GM18502 (cell line): ENCODE measurements around the gene SCN10A.

ENCODE experiments used
- ATAC-seq: cut with Tn5 transposase; IDR thresholded peaks from one replicate; pipeline ENCODE4 v1.9.1; 2021; ENCODE audit warnings: mild to moderate bottlenecking; ENCODE audit not compliant: unreplicated experiment, poor library complexity

The SCN10A gene

DNA sequence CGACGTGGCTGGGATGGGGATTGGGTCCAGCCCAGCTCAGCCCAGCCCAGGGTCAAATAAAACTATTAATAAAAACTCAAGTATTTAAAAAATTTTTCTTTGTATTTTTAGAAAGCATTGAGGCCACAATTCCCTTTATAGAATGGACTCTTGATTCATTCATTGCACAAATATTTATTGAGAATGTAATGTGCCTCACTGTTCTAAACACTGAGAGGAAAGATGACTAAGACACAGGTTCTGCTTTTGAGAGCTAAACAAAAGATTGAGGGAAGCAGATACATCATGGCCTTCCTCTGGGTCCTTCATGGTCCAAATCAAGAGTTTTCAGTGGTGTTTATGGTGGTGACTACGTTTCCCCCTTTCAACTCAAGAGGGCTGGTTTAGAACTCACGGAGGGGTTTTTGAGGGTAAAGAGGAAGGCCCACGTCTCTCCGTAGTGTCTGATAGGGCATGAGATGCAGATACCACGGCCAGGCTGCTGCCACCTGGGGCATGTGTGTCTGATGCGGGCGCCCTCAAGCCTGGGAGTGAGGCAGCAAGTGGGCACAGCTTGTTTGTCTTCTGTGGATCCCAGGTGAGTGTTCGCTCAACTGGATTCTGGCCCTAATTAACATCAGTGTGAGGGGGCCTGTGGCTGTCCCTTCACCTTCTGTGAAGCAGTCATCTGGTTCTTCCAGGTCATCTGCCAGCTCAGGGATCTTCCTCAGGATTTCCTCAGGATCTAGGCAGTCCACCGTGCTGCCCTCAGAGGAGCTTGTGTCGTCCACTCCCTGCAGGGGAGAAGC is 93.0 kb downstream of the SCN10A start:
- ATAC-seq, result no peak

GRCh38 chr3:38721207-38721772 is 94.7 kb downstream of the SCN10A start:
- ATAC-seq, result no peak

GRCh38 chr3:38720465-38720864 is 95.6 kb downstream of the SCN10A start:
- ATAC-seq, result no peak

DNA sequence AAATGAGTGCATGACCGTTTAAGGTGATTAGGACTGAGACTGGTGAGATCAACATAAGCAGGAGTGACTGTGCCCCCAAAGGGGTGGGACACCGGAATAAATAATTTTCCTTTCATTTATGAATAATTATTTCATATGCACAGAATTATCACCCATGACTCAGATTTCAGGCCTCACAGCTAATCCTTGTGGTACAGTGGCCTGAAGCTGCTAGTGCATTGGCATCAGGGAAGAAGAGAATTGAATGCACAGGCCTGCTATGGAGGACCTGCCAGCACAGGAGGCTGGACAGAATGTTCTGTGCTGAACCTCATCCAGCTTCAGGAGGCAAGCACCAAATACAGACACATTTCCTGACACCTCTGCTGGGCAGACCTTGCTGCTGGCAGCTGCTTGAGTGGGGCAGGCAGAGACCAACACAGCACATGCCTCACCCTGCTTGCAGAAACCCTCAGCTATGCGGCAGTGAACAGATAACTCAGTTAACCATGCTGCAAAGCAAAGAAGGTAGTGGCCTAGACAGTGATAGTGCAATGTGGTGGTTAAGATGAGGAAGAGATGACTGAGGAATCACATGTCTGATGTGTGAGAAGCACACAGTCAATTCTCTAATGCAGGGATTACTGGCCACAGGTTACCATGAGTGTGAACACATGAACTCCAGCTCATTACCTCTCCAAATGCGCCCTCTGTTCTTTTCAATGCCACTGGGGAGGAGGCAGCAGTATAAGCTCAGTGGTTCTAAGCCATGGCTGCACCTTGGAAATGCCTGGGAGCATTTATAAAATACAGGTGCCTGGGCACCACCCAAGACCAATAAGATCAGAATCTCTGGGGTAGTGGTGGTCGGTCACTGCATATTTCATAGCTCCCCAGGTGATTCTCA is 98.4 kb downstream of the SCN10A start:
- ATAC-seq, result no peak

DNA sequence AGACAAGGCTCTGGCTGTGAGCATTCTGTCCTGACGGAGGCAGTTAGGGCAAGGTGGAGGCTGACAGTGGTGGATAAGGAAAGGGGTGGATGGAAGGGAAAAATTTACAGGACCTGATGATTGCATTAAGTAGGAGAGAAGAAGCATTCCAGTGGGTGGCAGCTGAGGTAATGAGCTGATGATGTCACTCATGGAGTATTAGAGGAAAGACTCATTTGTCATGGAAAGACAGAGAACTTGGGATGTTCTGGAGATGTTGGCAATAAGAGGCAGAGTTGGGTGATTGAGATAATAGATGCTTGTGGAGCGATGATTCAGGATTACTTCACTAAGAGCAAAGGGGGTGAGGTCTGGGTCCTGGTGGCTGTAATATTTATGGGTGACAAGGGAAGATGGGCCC is 102.9 kb downstream of the SCN10A start:
- ATAC-seq, result no peak

GRCh38 chr3:38711321-38711720 is 104.7 kb downstream of the SCN10A start:
- no peak for ATAC-seq

- ATAC-seq, result no peak
Observed at GRCh38 chr3:38707730-38708129, 108.3 kb downstream of the SCN10A start.

DNA sequence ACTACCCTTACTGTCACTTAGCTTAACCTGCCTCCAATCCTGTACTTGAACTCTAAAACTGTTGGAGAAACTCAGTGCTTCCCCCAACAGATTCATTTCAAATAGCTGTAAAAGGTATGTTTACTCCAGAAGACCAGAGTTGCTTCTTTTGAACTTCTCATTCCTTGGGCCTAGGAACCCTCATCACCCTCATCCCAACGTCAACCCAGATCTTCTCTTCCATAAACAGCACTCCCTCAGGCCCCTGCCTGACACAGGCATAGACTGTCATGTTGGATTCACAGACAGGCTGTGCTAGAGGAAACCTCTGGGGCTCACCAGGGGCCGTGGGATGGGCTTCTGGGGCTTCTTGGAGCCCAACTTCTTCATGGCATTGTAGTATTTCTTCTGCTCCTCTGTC is 109.1 kb downstream of the SCN10A start:
- no peak for ATAC-seq

- ATAC-seq, result no peak
Observed at GRCh38 chr3:38702231-38702630, 113.8 kb downstream of the SCN10A start.

DNA sequence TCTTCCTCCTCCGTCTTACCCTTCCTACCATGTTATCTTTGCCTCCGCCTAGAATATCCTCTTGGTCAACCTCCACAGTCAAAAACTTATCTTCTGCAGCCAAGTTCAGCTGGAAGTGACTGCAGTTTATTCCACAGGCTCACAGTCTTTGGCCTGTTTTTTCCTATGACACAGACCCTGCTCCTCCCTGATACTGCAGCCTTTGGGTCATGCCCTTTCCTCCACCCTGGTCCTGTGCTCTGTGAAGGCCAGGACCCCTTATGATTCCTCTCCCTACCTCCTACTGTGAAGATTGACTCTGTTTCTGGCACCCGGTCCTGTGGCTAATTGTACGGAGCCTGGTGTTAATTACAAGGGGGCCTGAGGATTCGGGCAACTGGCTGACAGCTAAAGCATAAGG is 117.3 kb downstream of the SCN10A start:
- ATAC-seq, result no peak

DNA sequence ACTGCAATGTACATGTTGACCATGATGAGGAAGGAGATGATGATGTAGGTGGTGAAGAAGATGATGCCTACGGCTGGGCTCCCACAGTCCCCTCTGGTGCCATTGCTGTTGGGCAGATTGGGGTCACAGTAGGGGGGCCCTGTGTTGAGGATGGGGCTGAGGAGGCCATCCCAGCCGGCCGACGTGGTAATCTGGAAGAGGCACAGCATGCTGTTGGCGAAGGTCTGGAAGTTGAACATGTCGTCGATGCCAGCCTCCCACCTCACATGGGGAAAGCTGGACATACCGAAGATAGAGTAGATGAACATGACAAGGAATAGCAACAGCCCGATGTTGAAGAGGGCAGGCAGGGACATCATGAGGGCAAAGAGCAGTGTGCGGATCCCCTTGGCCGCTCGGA is 118.0 kb downstream of the SCN10A start:
- ATAC-seq, result no peak

DNA sequence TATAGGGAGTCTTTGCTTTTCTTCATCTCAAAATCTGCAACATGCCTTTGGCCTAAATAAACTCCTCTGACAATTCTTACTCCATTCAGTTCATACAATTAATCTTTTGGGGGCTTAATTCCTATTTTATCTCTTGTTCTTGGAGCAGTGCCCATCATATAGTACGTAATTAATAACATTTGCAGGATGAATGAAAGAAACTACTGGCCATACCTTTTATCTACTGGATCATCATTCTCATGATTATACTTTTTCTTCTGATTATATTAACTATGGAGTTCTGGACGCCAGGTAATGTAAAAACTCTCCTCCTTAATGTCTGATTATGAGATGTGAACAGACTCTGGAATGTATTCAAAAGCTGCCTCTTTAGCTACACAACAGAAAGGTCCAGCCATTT is 120.0 kb downstream of the SCN10A start:
- no peak for ATAC-seq

GRCh38 chr3:38690185-38690584 is 125.8 kb downstream of the SCN10A start:
- no peak for ATAC-seq

DNA sequence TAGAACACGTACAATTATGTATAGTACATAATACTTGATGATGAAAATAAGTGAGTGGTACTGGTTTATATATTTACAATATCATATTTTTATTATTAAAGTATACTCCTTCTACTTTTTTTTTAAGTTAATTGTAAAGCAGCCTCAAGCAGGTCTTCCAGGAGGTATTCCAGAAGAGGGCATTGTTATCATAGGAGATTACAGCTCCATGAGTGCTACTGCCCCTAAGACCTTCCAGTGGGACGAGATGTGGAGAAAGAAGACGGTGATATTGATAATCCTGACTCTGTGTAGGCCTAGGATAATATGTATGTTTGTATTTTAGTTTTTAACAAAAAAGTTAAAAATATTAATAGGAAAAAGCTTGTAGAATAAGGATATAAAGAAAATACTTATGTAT is 126.2 kb downstream of the SCN10A start:
- ATAC-seq, result no peak

GRCh38 chr3:38689346-38689745 is 126.7 kb downstream of the SCN10A start:
- ATAC-seq, result no peak

DNA sequence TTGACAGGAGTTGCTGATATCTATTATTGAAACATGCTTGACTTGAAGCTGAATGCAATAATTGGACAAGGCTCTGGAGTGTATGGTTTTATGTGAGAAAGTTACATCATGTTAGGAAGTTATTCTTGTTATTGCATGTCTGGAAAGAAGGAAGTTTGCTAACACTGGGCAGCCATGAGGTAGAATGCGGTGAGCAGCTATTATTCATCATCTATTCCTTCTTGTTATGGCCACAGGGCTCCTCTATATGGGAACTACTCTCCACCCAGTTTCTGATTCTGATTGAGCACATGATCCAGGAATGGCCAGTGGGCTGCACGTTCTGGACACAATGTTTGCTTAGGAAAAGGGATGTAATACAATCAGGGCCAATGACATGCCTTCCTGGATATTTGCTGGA is 128.7 kb downstream of the SCN10A start:
- no peak for ATAC-seq

DNA sequence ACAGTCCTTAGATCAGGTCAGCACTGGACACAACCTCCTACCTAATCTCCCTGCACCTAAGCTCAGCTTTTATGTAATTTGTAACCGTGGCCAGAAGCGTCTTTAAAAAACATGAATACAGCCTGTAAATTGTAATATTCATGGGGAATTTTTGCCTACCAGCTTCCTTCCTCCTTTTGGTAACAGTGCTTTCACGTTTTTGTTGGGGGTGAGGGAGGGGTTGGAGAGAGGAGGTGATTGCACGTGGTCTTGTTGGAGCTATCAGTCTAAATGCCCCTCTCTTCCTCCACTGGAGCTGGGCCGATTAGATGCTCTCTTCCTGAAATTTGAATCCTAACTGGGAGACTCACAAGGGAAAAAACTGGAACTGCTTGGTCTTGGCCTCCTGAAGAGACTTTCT is 131.5 kb downstream of the SCN10A start:
- ATAC-seq, result no peak

- no peak for ATAC-seq
Observed at GRCh38 chr3:38669668-38670067, 146.3 kb downstream of the SCN10A start.

DNA sequence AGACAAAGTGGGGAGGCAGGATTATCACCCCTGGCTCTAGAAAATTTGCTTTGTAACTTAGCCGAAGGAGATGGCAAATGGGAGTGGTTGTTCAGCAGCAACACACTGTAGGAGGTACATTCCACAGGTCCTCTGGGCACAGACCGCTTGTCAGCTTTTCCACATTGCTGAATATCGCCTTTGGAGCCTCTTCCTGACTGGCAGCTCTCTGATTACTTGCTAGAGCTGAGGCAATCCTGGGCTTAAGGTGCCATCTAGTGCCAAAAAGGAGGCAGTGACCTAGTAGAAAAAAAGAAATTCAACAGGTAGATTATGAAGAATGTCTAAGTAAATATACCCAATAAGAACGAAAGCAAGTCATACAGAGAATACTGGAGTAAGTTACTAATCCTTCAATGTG is 153.5 kb downstream of the SCN10A start:
- no peak for ATAC-seq

- ATAC-seq, result no peak
Observed at GRCh38 chr3:38658841-38659240, 157.2 kb downstream of the SCN10A start.

- no peak for ATAC-seq
Observed at GRCh38 chr3:38657369-38657768, 158.6 kb downstream of the SCN10A start.
